ENCODE data around the gene KRT85.

KRT85 gene

DNA sequence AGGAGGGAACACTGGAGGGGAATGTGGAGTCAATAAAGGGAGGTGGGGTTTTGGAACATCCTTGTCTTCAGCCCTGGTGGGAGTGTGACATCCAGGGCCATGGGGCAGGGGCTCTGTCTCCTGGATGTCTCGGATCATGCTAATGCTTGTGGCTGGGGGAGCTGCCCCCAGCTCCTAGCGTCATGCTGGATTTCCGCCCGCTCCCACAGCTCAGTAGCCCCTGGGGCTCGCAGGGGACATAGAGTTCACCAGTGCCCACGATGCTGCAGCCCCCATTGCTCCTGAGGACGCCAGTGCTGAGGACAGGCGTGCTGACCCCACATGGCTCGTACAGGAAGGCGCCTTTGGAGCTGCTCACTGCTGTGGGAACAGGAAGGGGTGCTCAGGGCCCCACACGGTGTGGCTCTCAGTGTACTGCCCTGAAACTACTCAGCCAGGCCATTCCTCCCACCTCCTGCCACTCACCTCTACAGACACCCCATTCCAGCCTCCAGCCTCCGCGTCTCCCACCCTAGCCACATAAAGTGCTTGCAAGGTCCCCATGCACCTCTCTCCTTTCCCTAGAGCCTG lies 27.6 kb upstream of the KRT85 start:
- DNase-seq (ENCODE audit: low read depth in 2 of 2), result no peak

GRCh38 chr12:52392465-52393007 lies 25.3 kb upstream of the KRT85 start:
- DNase-seq (ENCODE audit: low read depth in 2 of 2), result no peak

GRCh38 chr12:52391618-52392002 lies 24.3 kb upstream of the KRT85 start:
- DNase-seq (ENCODE audit: low read depth in 2 of 2), result no peak

- no peak for DNase-seq (ENCODE audit: low read depth in 2 of 2)
Observed at GRCh38 chr12:52390739-52391617, 23.7 kb upstream of the KRT85 start.

DNA sequence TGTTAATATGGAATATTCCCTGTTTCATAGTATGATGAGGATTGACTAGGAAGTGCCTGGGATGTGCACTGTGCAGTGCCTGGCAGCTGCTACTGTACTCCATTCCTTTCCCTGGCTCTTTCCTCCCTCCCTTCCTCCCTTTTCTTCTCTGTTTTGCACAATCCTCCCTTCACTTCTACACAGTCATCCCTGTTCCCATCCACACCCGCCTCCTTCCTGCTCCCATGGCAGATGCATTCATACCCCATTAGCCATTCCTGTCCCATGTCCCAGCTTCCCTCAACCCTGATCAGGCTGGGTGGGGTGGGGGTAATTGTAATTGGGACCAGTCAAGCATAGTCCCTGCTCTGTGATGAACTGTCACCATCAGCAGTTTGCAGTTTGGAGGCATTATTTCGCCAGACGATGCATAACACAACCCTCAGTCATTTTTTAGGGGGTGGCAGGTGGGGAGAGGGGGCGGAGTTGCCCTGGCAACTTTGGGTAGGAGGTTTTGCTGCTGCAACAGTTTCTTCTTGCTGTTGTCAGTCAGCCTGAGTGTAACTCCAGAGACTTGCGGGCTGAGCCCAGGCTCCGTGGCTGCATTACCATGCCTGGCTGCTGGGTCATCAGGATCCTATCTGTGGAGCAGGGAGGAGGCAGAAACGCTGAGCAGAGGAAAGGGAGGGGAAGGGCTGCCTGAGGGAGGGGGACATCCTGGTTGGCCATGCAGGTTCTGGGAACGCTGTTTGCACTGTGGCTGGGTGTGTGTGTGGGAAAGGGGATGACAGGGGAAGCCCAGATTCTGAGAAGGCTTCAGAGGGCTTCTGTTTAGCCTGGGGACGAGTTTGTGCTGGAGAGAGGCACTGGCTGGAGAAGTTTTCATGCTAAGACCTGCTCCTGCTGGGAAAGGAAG lies 22.3 kb upstream of the KRT85 start:
- no peak for DNase-seq (ENCODE audit: low read depth in 2 of 2)

GRCh38 chr12:52387859-52388258 lies 20.6 kb upstream of the KRT85 start:
- DNase-seq (ENCODE audit: low read depth in 2 of 2), result no peak

DNA sequence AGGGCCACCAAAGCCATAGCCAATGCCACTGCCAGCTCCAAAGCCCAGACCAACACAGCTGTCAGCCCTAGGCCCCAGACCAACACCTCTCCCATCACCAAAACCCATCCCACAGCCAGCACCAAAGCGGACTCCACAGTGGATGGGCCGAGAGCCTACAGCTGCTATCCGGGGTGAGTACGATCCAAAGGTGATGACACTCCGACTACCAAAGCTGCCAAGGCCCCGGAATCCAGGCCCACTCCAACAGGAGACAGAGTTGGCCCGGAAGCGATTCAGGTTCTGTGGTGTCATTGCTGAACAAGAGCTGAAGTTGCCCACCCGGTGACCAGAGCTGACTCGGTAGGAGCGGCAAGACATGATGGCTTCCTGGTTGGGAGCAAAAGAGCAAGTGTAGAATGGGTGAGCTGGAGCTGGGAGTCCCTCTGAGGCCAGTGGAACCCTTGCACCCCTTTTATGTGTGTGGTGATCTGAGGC lies 18.0 kb upstream of the KRT85 start, which contains the start of gene KRT84:
Gene KRT84 (minus strand): TSS at position 427 of the 477 bp plus-strand sequence. CDS start 67 bp downstream, at position 360.
- no peak for DNase-seq (ENCODE audit: low read depth in 2 of 2)

DNA sequence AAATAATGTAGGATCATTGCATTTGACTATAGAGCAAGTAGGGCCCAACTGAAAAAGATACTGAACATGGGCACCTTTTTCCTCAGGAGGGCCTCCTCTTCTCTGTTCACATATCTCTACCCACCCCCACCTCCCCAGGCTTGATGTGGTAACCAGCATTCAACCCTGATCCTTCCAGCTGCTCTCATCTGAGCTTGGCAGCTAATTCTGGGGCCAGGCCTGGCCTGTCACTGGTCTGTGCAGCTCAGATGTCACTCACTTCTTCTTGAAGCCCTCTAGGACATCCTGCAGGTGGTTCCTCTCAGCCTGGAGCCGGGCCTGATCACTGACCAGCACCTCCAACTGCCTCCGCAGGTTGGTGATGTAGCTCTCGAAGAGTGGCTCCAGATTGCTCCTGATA lies 16.1 kb upstream of the KRT85 start:
- no peak for DNase-seq (ENCODE audit: low read depth in 2 of 2)

DNA sequence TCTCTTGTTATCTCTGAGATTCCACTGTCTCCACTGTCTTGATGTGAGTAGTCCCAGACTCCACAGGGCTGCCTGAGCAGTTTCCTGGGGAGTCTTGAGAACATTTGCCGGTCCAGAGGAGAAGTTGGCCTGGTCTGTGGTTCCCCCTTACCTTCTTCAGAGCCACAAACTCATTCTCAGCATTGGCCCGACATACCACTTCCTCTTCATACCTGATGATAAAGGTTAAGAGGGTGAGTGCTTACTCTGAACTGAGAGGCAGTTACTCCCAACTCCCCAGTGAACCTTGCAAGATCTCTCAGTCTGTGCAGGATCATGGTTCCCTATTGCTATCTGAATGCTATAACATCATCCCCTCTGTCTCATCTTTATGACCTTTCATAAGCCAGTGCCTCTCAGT lies 15.6 kb upstream of the KRT85 start:
- DNase-seq (ENCODE audit: low read depth in 2 of 2), result no peak

DNA sequence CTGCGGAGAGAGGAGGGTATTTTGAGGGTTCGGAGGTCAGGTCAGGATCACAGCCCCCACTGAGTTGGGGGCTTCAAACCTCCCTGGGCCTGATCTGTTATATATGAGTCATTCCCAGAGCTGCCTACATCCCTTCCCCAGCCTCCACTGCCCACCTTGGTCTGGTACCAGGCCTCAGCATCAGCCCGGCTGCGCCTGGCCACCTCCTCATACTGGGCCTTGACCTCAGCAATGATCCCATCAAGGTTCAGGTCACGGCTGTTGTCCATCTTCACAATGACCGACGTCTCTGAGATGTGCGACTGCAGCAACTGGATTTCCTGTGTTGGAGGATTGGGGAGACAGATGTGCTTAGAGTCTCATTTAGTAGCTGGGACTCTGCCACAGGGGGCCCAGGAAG lies 13.9 kb upstream of the KRT85 start:
- DNase-seq (ENCODE audit: low read depth in 2 of 2), result no peak

DNA sequence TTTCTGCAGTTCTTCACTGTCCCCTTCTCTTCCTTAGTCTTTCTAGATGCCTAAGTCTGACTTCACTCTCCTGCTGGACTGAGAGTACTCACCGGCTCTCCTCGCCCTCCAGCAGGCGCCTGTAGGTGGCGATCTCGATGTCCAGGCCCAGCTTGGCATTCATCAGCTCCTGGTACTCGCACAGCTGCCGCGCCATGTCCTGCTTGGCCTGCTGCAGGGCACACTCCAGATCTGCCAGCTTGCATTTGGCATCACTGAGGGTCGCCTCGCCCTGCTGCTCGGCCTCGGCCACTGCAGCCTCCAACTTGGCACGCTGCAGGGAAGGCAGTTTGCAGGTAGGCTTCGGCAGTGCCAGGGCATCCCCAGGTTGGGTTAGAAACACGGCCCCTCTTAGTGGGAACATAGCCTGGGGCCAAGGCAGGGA lies 13.0 kb upstream of the KRT85 start:
- no peak for DNase-seq (ENCODE audit: low read depth in 2 of 2)

DNA sequence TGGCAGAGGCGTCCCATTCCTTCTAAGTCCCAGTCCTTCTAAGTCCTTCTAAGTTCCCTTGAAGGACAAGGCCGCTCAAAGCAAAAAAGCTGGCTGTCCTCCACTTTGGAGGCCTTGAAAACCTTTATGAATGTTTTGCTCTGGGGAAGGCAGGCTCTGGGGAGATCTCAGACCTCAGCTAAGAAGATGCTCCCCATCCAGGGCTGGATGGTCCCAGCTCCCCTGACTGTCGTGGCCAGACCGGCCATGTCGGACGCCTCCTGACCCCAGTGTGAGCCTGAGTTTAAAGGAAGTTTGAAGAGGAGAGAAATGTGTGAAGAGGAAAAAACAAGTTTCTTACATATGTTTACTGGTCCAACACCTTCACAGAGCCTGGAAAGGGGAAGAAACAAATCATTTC lies 12.3 kb upstream of the KRT85 start:
- no peak for DNase-seq (ENCODE audit: low read depth in 2 of 2)

- DNase-seq (ENCODE audit: low read depth in 2 of 2), result no peak
Observed at GRCh38 chr12:52378091-52378490, 10.8 kb upstream of the KRT85 start.

GRCh38 chr12:52377266-52377665 lies 10.0 kb upstream of the KRT85 start:
- DNase-seq (ENCODE audit: low read depth in 2 of 2), result no peak

DNA sequence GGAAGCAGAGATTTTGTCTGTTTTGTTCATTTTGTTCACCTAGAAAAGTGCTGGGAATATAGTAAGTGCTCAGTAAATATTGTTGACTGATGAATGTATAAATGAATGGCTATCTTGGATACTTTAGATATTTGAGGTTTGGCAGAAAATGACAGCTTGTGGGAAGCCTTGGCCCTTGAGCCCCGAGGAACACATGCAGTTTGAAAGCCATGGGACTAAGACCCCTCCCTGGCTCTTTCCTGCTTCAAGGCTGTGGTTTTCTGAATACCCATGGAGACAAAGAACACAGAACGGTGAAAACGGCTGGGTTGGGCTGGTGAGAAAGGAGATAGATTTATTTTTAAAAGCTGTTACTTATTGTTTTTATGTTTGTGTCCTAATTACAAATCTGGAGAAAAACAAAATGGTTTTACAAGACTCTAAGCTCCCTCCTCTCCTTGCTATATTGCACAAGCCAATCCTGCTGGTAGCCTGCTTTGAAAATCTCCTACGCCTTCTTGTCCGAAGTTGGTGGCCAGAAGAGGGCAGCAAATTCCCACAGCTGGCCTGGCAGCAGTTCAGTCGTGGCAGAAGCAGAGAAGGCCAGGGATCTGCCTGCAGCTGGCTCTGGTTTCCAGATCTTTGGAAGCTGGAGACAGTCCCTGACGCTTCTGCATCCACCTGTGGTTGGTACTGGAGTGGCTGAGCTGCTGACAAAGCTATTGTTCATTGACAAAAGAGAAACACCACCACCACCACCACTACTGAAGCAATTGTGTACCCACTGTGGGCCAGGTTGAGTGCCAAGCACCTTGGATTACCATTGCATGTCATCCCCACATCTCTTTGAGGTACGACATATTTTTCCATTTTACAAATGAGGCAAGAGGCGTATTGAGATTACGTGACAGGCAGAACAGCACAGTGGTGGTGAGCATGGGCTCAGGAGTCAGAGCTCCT lies 5.2 kb upstream of the KRT85 start:
- DNase-seq (ENCODE audit: low read depth in 2 of 2), result peak; percentile 21 to 49

DNA sequence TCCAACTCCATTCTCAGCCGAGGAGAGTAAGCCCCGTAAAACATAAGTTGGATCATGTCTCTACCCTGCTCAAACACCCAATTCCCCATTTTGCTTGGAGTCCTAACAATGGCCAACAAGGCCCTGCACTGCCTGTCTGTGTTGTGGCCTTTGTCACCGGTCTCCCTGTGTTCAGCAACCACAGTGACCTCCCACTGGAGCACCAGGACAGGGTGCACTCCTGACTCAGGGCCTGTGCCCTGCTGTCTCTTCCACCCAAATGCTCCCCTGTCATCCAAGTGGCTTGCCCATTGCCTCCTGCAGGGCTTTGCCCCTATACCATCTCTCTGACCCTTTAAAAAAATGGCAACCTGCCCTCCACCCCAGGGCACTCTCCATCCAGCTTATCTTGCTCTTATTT lies 4.4 kb upstream of the KRT85 start:
- no peak for DNase-seq (ENCODE audit: low read depth in 2 of 2)

DNA sequence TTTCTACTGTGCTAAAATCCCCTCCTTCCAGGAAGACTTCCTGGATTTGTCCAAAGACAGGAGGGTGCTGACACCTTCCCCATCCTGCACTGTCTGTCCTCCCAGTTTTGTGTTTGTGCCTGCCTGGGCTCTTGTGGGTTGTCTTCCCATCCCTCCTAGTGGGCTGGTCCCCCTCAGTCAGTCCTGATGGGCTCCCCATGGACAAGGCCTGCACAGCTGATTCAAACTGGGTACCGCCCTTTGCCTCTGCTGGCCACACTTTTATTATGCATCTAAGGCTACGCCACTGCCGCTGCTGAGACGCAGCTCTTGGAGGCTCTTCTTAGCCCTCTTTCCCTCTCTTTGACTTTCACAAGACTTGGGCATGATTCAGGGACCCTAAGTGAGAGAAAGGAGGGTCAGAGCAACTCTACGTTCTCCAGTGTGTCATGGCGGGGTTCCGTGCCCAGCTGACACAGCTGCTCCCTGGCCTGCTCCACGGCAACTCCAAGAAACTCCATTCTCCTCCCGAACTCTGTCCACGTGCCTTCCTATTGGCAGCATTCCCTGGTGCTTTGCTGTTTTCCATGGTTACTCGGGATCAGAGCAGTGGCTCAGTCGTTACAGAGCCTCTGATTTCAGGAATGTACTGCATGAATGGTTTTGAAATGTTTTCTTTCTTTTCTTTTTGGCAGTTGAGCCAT lies 3.8 kb upstream of the KRT85 start:
- no peak for DNase-seq (ENCODE audit: low read depth in 2 of 2)

- DNase-seq (ENCODE audit: low read depth in 2 of 2), result no peak
Observed at GRCh38 chr12:52369809-52370208, 2.5 kb upstream of the KRT85 start.

GRCh38 chr12:52369211-52369610 lies 1.9 kb upstream of the KRT85 start:
- DNase-seq (ENCODE audit: low read depth in 2 of 2), result no peak

- no peak for DNase-seq (ENCODE audit: low read depth in 2 of 2)
Observed at GRCh38 chr12:52368508-52368907, 1.2 kb upstream of the KRT85 start.

All from stimulated activated CD4-positive, alpha-beta T cell treated with anti-CD3 and anti-CD28 coated beads, Interleukin-12 subunit alpha, Interleukin-12 subunit beta, amount 100 ng/mL, for 24 hours (primary cell).